WTC11 (cell line): ENCODE data around the gene ADI1. TPM values are rescaled to one million over a fixed set of nuclear protein-coding genes. Genes with fewer than 3 reads are reported as not detected.
A peak's percentile ranks its signal among the peaks of the same experiment; 100 is the strongest.

Experiments used
- ATF1 ChIP-seq: sonication (generic); formaldehyde crosslinking; IDR thresholded peaks from 2 replicates; pipeline ENCODE4 v1.8.1; 2023; ENCODE audit warnings: mild to moderate bottlenecking, moderate library complexity, missing genetic modification reagents
- ELF4 ChIP-seq: sonication (generic); formaldehyde crosslinking; IDR thresholded peaks from 2 replicates; pipeline ENCODE4 v1.8.1; 2022; ENCODE audit warnings: low read depth, mild to moderate bottlenecking, moderate library complexity, missing genetic modification reagents
- ETV6 ChIP-seq: sonication (generic); formaldehyde crosslinking; IDR thresholded peaks from 2 replicates; pipeline ENCODE4 v1.8.1; 2022; ENCODE audit warnings: mild to moderate bottlenecking, missing genetic modification reagents
- HMGA2 ChIP-seq: fragments of 250-450 bp; sonication (Bioruptor Pico); IDR thresholded peaks from 2 replicates; pipeline ENCODE4 v1.4.0; 2021; ENCODE audit warnings: mild to moderate bottlenecking, moderate library complexity
- KAT7 ChIP-seq: sonication (generic); formaldehyde crosslinking; IDR thresholded peaks from 2 replicates; pipeline ENCODE4 v1.8.1; 2023; ENCODE audit warnings: missing genetic modification reagents, mild to moderate bottlenecking, borderline replicate concordance
- MYBL2 ChIP-seq: sonication (generic); formaldehyde crosslinking; IDR thresholded peaks from 2 replicates; pipeline ENCODE4 v1.8.1; 2023; ENCODE audit warnings: mild to moderate bottlenecking, moderate library complexity, missing genetic modification reagents
- RELA ChIP-seq: sonication (generic); formaldehyde crosslinking; IDR thresholded peaks from 2 replicates; pipeline ENCODE4 v1.8.1; 2022; ENCODE audit warnings: missing genetic modification reagents, mild to moderate bottlenecking, borderline replicate concordance
- SMAD3 ChIP-seq: sonication (generic); formaldehyde crosslinking; IDR thresholded peaks from 2 replicates; pipeline ENCODE4 v1.8.0; 2022; ENCODE audit warnings: missing genetic modification reagents, mild to moderate bottlenecking, borderline replicate concordance
- TEAD1 ChIP-seq: sonication (generic); formaldehyde crosslinking; IDR thresholded peaks from 2 replicates; pipeline ENCODE4 v1.8.0; 2022; ENCODE audit warnings: mild to moderate bottlenecking, missing genetic modification reagents
- ZNF121 ChIP-seq: sonication (generic); formaldehyde crosslinking; IDR thresholded peaks from 2 replicates; pipeline ENCODE4 v1.8.0; 2023; ENCODE audit warnings: missing genetic modification reagents
- ZNF232 ChIP-seq: sonication (generic); formaldehyde crosslinking; IDR thresholded peaks from 2 replicates; pipeline ENCODE4 v1.8.0; 2022; ENCODE audit warnings: mild to moderate bottlenecking, missing genetic modification reagents
- total RNA-seq: library from RNA; stranded (reverse); gene quantifications from 3 replicates; pipeline ENCODE4 v1.2.3, GENCODE V29; 2021
- TF ChIP-seq, protein P1 (sequence below): sonication (generic); formaldehyde crosslinking; IDR thresholded peaks from 2 replicates; pipeline ENCODE4 v1.8.1; 2023; ENCODE audit warnings: mild to moderate bottlenecking, missing genetic modification reagents, borderline replicate concordance
- TF ChIP-seq, protein P2 (sequence below): sonication (generic); formaldehyde crosslinking; IDR thresholded peaks from 2 replicates; pipeline ENCODE4 v1.8.0; 2023; ENCODE audit warnings: missing genetic modification reagents
- TF ChIP-seq, protein P3 (sequence below): sonication (generic); formaldehyde crosslinking; IDR thresholded peaks from 2 replicates; pipeline ENCODE4 v1.8.1; 2022; ENCODE audit warnings: missing genetic modification reagents, borderline replicate concordance
- TF ChIP-seq, protein P4 (sequence below): sonication (generic); formaldehyde crosslinking; IDR thresholded peaks from 2 replicates; pipeline ENCODE4 v1.8.1; 2023; ENCODE audit warnings: mild to moderate bottlenecking, moderate library complexity, missing genetic modification reagents
- TF ChIP-seq, protein P5 (sequence below): sonication (generic); formaldehyde crosslinking; IDR thresholded peaks from 2 replicates; pipeline ENCODE4 v1.8.1; 2023; ENCODE audit warnings: mild to moderate bottlenecking, missing genetic modification reagents
- TF ChIP-seq, protein P6 (sequence below): sonication (generic); formaldehyde crosslinking; IDR thresholded peaks from 2 replicates; pipeline ENCODE4 v1.8.1; 2022; ENCODE audit warnings: low read depth, mild to moderate bottlenecking, moderate library complexity, missing genetic modification reagents, borderline replicate concordance
- TF ChIP-seq, protein P7 (sequence below): fragments of 250-450 bp; sonication (Bioruptor Pico); IDR thresholded peaks from 2 replicates; pipeline ENCODE4 v1.9.0; 2021; ENCODE audit warnings: moderate library complexity, mild to moderate bottlenecking, inconsistent platforms, borderline replicate concordance
- TF ChIP-seq, protein P8 (sequence below): sonication (generic); formaldehyde crosslinking; IDR thresholded peaks from 2 replicates; pipeline ENCODE4 v1.8.0; 2023; ENCODE audit warnings: missing genetic modification reagents, mild to moderate bottlenecking, borderline replicate concordance
- TF ChIP-seq, protein P9 (sequence below): sonication (generic); formaldehyde crosslinking; IDR thresholded peaks from 2 replicates; pipeline ENCODE4 v1.8.0; 2022; ENCODE audit warnings: mild to moderate bottlenecking, missing genetic modification reagents

The ADI1 gene
- total RNA-seq, 1 experiment from 2014 or later = 21.4 TPM

DNA sequence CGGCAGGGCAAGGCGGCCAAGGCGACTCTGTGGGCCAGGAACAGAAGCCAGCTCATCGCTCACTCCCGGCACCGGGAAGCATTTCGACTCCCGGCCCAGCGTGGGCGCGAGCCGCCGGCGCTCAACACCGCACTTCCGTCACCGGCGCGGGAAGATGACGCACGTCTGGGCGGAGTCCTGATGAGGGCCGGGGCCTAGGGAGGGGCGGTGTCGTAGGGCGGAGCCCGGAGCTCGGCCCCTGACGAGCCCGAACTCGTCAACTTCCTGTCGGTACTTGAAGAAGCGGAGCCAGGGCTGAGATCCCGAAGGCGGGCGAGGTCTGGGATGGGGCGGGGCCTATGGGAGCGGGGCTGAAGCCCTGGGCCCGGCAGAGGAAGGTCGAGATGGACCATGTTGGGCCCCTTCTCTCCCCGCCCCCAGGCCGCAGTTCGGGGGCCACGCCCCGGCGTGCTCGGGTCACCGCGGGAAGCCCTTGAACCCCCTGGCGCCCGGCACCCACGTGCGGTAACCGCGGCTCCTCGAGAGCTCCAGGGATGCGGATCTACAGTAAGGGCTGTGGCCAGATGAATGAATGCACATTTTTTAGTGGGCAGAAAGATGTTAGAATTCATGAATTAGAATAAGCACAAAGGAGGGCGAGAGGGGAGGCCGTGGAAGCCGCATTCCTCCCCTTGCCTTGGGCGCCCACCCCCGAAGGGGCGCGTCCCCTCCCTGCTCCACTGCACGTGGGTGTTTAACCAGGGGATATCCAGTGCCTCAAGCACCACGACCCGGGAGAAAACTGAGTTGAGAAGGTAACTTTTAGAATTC lies 39.1 kb upstream of the ADI1 start, which contains the start of gene RNASEH1 (continued):
- TF ChIP-seq, protein P1, sequence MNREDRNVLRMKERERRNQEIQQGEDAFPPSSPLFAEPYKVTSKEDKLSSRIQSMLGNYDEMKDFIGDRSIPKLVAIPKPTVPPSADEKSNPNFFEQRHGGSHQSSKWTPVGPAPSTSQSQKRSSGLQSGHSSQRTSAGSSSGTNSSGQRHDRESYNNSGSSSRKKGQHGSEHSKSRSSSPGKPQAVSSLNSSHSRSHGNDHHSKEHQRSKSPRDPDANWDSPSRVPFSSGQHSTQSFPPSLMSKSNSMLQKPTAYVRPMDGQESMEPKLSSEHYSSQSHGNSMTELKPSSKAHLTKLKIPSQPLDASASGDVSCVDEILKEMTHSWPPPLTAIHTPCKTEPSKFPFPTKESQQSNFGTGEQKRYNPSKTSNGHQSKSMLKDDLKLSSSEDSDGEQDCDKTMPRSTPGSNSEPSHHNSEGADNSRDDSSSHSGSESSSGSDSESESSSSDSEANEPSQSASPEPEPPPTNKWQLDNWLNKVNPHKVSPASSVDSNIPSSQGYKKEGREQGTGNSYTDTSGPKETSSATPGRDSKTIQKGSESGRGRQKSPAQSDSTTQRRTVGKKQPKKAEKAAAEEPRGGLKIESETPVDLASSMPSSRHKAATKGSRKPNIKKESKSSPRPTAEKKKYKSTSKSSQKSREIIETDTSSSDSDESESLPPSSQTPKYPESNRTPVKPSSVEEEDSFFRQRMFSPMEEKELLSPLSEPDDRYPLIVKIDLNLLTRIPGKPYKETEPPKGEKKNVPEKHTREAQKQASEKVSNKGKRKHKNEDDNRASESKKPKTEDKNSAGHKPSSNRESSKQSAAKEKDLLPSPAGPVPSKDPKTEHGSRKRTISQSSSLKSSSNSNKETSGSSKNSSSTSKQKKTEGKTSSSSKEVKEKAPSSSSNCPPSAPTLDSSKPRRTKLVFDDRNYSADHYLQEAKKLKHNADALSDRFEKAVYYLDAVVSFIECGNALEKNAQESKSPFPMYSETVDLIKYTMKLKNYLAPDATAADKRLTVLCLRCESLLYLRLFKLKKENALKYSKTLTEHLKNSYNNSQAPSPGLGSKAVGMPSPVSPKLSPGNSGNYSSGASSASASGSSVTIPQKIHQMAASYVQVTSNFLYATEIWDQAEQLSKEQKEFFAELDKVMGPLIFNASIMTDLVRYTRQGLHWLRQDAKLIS (CRISPR knock-in tag) = no peak
- TF ChIP-seq SMAD3 (peak; percentile 65; the same call in 1 of the 2 replicates), KAT7 (CRISPR knock-in tag) (peak; percentile 29; the same call in 1 of the 2 replicates), ATF1 (CRISPR knock-in tag) (peak; percentile 75; the same call in 1 of the 2 replicates), ZNF232 (0 out of 2 replicates have a peak, but pooled peaks have one; percentile 39), ETV6 (CRISPR knock-in tag) (peak; percentile 65), MYBL2 (CRISPR knock-in tag) (peak; percentile 85), HMGA2 (CRISPR knock-in tag) (no peak), TEAD1 (CRISPR knock-in tag) (peak; percentile 42), ELF4 (CRISPR knock-in tag) (0 out of 2 replicates have a peak, but pooled peaks have one; percentile 45), RELA (CRISPR knock-in tag) (0 out of 2 replicates have a peak, but pooled peaks have one; percentile 16), ZNF121 (CRISPR knock-in tag) (peak; percentile 54; the same call in 1 of the 2 replicates)
- TF ChIP-seq, protein P2, sequence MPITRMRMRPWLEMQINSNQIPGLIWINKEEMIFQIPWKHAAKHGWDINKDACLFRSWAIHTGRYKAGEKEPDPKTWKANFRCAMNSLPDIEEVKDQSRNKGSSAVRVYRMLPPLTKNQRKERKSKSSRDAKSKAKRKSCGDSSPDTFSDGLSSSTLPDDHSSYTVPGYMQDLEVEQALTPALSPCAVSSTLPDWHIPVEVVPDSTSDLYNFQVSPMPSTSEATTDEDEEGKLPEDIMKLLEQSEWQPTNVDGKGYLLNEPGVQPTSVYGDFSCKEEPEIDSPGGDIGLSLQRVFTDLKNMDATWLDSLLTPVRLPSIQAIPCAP = no peak
- TF ChIP-seq, protein P3, sequence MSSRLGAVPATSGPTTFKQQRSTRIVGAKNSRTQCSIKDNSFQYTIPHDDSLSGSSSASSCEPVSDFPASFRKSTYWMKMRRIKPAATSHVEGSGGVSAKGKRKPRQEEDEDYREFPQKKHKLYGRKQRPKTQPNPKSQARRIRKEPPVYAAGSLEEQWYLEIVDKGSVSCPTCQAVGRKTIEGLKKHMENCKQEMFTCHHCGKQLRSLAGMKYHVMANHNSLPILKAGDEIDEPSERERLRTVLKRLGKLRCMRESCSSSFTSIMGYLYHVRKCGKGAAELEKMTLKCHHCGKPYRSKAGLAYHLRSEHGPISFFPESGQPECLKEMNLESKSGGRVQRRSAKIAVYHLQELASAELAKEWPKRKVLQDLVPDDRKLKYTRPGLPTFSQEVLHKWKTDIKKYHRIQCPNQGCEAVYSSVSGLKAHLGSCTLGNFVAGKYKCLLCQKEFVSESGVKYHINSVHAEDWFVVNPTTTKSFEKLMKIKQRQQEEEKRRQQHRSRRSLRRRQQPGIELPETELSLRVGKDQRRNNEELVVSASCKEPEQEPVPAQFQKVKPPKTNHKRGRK (CRISPR knock-in tag) = 0 out of 2 replicates have a peak, but pooled peaks have one; percentile 32
- TF ChIP-seq, protein P4, sequence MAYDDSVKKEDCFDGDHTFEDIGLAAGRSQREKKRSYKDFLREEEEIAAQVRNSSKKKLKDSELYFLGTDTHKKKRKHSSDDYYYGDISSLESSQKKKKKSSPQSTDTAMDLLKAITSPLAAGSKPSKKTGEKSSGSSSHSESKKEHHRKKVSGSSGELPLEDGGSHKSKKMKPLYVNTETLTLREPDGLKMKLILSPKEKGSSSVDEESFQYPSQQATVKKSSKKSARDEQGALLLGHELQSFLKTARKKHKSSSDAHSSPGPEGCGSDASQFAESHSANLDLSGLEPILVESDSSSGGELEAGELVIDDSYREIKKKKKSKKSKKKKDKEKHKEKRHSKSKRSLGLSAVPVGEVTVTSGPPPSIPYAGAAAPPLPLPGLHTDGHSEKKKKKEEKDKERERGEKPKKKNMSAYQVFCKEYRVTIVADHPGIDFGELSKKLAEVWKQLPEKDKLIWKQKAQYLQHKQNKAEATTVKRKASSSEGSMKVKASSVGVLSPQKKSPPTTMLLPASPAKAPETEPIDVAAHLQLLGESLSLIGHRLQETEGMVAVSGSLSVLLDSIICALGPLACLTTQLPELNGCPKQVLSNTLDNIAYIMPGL (CRISPR knock-in tag) = peak; percentile 57; the same call in 1 of the 2 replicates
- TF ChIP-seq, protein P5, sequence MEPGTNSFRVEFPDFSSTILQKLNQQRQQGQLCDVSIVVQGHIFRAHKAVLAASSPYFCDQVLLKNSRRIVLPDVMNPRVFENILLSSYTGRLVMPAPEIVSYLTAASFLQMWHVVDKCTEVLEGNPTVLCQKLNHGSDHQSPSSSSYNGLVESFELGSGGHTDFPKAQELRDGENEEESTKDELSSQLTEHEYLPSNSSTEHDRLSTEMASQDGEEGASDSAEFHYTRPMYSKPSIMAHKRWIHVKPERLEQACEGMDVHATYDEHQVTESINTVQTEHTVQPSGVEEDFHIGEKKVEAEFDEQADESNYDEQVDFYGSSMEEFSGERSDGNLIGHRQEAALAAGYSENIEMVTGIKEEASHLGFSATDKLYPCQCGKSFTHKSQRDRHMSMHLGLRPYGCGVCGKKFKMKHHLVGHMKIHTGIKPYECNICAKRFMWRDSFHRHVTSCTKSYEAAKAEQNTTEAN (CRISPR knock-in tag) = 0 out of 2 replicates have a peak, but pooled peaks have one; percentile 72
- TF ChIP-seq, protein P6, sequence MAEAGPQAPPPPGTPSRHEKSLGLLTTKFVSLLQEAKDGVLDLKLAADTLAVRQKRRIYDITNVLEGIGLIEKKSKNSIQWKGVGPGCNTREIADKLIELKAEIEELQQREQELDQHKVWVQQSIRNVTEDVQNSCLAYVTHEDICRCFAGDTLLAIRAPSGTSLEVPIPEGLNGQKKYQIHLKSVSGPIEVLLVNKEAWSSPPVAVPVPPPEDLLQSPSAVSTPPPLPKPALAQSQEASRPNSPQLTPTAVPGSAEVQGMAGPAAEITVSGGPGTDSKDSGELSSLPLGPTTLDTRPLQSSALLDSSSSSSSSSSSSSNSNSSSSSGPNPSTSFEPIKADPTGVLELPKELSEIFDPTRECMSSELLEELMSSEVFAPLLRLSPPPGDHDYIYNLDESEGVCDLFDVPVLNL (CRISPR knock-in tag) = no peak
- TF ChIP-seq, protein P7, sequence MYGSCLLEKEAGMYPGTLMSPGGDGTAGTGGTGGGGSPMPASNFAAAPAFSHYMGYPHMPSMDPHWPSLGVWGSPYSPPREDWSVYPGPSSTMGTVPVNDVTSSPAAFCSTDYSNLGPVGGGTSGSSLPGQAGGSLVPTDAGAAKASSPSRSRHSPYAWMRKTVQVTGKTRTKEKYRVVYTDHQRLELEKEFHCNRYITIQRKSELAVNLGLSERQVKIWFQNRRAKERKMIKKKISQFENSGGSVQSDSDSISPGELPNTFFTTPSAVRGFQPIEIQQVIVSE (CRISPR knock-in tag) = no peak
- TF ChIP-seq, protein P8, sequence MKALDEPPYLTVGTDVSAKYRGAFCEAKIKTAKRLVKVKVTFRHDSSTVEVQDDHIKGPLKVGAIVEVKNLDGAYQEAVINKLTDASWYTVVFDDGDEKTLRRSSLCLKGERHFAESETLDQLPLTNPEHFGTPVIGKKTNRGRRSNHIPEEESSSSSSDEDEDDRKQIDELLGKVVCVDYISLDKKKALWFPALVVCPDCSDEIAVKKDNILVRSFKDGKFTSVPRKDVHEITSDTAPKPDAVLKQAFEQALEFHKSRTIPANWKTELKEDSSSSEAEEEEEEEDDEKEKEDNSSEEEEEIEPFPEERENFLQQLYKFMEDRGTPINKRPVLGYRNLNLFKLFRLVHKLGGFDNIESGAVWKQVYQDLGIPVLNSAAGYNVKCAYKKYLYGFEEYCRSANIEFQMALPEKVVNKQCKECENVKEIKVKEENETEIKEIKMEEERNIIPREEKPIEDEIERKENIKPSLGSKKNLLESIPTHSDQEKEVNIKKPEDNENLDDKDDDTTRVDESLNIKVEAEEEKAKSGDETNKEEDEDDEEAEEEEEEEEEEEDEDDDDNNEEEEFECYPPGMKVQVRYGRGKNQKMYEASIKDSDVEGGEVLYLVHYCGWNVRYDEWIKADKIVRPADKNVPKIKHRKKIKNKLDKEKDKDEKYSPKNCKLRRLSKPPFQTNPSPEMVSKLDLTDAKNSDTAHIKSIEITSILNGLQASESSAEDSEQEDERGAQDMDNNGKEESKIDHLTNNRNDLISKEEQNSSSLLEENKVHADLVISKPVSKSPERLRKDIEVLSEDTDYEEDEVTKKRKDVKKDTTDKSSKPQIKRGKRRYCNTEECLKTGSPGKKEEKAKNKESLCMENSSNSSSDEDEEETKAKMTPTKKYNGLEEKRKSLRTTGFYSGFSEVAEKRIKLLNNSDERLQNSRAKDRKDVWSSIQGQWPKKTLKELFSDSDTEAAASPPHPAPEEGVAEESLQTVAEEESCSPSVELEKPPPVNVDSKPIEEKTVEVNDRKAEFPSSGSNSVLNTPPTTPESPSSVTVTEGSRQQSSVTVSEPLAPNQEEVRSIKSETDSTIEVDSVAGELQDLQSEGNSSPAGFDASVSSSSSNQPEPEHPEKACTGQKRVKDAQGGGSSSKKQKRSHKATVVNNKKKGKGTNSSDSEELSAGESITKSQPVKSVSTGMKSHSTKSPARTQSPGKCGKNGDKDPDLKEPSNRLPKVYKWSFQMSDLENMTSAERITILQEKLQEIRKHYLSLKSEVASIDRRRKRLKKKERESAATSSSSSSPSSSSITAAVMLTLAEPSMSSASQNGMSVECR (CRISPR knock-in tag) = 0 out of 2 replicates have a peak, but pooled peaks have one; percentile 30
- TF ChIP-seq, protein P9, sequence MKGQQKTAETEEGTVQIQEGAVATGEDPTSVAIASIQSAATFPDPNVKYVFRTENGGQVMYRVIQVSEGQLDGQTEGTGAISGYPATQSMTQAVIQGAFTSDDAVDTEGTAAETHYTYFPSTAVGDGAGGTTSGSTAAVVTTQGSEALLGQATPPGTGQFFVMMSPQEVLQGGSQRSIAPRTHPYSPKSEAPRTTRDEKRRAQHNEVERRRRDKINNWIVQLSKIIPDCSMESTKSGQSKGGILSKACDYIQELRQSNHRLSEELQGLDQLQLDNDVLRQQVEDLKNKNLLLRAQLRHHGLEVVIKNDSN = peak; percentile 46
